Subcutaneous adipose tissue (tissue), 4 donors: ENCODE results near the gene ZNF683. TPM values are rescaled to one million over a fixed set of nuclear protein-coding genes. Genes with fewer than 3 reads are reported as not detected.

ENCODE experiments used
- CTCF ChIP-seq: fragments of 450-650 bp; IDR thresholded peaks from one replicate; pipeline ENCODE4 v1.5.1; 2016; ENCODE audit warnings: low read depth, mild to moderate bottlenecking, control low read depth, antibody characterized with exemption, moderate library complexity
- total RNA-seq, 4 donors: library from RNA; depleted of rRNA; stranded (reverse); fragments of >200 nt; gene quantifications; one replicate each; pipeline ENCODE4 v1.1.0, GENCODE V29; 2016

ZNF683 gene
- total RNA-seq, 4 donors from 2014 or later, result not detected

DNA sequence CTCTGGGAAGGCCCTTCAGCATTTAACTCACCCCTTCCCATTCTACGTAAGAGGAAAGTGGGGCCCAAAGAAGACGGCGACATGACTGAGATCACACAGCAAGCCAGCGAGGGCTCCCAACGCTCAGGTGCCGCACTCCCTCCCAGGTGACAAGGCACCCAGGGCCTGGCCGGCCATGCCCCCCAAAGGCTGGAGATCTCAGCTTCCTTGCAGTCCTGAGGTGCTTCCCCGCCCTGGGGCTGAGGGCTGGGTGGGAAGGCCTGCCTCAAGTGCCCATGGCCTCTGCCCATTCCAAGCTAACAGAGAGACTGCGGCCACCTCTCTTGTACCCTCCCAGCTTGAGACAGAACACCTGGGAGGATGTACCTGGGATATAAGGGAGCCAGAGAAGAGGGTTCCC is 17.6 kb downstream of the ZNF683 start:
- TF ChIP-seq CTCF, result no peak

- no peak for TF ChIP-seq CTCF
These were observed 18.4 kb downstream of the ZNF683 start, which contains the start of gene CRYBG2 for GRCh38 chr1:26353976-26354820. Gene CRYBG2, minus strand, starts transcription at chr1:26354130. Its CDS starts 7,473 bp downstream, at chr1:26346657.

- no peak for TF ChIP-seq CTCF
These were observed 19.2 kb downstream of the ZNF683 start for GRCh38 chr1:26353210-26353859.

DNA sequence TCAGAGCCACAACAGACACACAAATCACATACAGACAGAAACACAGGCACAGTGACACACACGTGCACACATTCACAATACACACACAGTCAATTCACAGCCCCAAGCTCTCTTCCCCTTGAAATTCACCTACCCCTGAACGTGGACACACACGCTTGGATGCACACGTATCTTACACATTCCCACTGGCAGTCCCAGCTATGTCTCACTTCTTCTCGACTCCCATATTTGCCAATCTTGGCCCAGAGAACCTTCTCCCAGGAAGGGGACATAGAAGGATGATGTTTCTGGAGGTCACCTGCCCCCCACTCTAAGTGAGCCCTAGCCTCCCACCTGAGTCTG is 20.2 kb downstream of the ZNF683 start:
- TF ChIP-seq CTCF, result no peak

- no peak for TF ChIP-seq CTCF
These were observed 20.8 kb downstream of the ZNF683 start for GRCh38 chr1:26351590-26352337.

DNA sequence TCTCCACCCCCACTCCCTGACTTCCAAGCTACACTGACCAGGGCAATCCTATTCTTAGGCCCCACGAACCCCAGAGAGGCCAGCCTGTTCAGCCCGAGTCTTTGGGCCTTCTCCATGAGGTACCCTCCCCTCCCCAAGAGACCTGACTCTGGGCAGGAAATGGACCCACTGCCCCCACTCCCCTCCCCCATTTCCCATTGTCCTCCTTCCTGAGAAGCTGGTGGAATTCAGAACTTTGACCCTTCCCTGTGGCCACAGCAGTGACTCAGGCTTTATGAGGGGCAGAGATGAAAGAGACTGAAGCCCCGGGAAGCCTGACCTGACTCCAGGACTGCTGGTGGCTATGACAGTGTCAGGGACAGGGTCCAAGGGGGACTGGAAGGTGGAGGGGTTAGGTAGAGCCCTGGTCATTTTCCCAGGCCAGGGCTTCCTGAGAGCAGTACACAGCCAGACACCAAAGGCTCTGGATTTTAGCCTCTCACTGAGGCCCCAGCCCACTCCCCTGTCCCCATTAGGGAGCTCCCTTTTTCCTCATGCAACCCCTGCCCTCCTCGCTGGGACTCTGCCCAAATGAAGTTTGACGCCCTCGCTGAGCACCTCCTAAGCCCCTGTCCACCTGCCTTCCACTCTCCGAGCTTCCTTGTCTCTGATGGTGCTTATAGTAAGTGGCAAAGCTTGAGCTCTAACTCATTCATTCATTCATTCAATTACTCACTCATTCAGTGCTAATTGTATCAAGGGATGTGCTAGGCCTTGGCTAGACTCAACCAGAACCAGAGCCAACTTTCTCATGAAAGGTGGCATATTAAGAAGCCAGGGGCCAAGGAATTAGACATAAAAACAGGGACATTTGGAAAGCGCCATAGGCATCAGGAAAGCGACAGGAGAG is 21.6 kb downstream of the ZNF683 start:
- no peak for TF ChIP-seq CTCF
